GM19438 (cell line): ENCODE measurements around the gene KRTAP5-8.
"Not testable (repeated sequence)": the region's sequence is repeated elsewhere in the genome, so short reads cannot be mapped to it uniquely, and the experiment has no call there.

Experiments
- ATAC-seq: cut with Tn5 transposase; IDR thresholded peaks from one replicate; pipeline ENCODE4 v1.9.1; 2021; ENCODE audit warnings: low read depth; ENCODE audit not compliant: unreplicated experiment

The KRTAP5-8 gene

DNA sequence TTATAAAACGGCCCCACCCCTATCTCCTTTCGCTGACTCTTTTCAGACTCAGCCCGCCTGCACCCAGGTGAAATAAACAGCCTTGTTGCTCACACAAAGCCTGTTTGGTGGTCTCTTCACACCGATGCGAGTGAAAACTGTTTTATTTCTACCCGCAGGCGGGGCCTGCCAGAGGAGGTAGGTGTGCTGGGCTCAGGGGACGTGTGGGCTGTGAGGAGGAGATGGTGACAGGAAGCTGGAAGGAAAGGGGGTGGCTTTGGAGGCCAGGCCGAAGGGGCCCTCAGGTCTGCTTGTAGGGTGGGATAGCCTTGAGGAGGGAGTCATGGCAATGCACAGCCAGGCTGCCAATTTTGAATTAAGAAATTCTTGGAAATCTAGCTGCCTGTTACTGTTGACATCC is 32.0 kb upstream of the KRTAP5-8 start:
- no peak for ATAC-seq

DNA sequence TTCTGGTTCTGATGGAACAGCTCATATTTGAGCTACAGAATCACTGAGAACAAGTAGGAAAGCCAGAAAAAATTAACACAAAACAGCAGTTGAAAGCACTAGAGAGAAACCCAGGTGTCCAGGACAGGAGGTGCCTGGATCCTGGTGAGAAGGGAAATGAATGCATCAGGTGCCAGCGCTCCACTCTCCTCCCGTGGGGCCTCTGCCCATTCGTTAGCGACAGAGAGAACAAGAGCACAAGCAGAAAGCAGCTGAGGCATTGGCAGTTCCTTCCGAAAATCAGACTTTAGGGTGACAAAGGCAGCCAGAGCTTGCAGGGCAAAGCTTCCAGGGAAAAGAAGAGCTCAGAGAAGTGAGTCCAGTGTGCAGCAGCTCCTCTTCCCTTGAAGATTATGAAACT is 30.7 kb upstream of the KRTAP5-8 start:
- ATAC-seq: no peak

DNA sequence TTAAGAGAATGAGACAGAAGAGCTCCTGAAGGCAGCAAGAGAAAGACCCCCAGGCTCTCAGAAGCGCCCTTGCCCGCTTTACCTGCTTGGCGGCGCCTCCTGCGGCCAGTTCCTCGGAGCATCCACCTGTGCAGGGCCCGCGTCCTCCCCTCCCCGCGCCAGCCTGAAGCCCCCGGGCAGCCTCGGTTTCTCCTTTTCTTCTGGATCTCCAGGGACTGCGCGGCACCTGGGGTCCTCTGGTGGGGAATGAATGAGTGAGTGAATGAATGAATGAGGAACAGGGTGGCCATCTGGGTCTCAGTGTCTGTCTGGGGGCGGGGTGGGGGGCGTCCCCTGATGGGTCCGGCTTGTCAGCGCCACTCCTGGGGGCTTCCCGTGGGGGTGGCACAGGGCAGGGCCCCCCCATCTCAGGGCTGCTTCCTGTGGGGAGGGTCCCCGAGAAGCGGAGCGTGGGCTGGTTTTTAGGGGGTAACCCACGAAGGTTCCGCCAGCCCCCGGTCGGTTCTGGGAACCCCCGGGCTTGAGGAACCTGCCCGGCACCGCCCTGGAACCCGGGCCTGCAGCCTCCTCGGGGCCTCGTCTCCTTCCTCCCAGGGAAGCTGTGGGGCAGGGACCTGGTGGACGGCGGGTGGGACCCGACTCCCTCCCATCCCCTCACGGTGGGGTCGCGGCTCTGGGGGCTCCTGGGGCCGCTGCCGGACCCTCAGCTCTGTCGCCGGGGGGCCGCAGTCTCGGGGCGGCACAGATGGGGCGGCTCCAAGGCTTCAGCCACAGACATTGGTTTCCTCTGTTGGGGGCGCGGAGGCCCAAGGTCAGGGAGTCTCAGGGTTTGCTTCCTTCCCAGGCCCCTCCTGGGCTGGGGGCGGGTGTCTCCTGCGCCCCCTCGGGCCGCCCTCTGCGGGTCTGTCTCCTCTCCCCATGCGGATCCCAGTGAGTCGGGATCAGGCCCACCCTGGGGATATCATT is 19.0 kb upstream of the KRTAP5-8 start:
- ATAC-seq: no peak

DNA sequence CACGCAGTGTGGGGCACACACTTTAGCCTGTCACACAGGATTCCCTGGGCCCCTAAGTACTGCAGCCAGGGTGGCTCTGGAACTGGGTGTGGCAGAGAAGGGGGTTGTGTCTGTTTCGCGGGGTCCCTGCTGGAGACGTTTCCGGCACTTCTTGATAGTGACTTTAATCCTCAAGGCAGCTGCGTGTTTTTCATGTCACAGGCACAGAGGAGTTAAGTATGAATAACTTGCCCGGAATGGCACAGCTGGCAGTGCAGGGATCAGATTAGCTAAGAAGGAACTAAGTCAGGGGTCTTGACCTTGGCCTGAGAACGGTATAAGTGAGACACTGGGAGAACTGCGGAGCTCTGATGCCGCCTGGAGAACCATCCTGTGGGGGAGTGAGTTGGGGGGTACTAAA is 18.3 kb upstream of the KRTAP5-8 start:
- no peak for ATAC-seq

DNA sequence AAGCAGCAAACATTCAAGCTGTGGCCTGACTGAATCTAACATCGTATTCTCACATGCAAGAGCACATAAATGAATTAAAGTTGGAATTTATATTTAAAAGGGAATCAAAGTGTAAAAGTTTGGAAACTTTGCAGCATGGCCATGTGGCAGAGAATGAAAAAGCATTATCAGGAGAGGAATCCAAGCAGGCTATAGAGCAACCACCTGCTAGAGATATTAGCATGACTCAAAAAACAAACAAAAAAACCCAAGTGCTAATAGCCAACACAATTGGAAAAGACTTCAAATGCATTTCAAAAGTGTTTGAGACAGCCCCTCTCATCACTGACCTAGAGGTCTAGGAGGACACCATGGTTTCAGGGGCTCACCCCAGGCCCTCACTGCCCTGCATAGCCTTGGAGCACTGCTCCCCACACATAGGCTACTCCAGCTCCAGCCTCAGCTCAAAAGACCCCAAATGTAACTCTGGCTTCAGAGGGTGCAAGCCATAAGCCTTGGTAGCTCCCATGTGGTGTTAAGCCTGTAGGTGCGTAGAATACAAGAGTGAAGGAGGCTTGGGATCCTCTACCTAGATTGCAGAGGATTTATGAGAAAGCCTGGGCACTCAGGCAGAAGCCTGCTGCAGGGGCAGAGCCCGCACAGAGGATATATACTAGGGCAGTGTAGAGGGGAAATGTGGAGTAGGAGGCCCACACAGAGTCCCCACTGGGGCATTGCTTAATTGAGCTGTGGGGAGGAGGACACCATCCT is 12.5 kb upstream of the KRTAP5-8 start:
- no peak for ATAC-seq

DNA sequence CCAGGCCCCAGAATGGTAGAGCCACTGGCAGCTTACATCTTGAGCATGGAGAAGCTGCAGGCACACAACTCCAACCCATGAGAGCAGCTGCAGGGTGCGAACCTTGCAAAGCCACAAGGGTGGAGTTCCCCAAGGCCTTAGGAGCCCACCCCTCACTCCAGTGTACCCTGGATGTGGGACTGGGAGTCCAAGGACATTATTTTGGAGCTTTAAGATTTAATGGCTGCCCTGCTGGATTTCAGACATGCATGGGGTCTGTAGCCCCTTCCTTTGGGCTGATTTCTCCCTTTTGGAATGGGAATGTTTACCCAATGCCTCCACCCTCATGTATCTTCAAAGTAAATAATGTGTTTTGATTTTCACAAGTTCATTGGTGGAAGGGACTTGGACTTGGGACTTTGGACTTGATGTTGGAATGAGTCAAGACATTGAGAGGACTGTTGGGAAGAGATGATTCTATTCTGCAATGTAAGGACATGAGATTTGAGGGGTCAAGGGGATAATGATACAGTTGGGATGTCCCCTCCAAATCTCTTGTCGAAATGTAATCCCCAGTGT is 11.8 kb upstream of the KRTAP5-8 start:
- no peak for ATAC-seq

DNA sequence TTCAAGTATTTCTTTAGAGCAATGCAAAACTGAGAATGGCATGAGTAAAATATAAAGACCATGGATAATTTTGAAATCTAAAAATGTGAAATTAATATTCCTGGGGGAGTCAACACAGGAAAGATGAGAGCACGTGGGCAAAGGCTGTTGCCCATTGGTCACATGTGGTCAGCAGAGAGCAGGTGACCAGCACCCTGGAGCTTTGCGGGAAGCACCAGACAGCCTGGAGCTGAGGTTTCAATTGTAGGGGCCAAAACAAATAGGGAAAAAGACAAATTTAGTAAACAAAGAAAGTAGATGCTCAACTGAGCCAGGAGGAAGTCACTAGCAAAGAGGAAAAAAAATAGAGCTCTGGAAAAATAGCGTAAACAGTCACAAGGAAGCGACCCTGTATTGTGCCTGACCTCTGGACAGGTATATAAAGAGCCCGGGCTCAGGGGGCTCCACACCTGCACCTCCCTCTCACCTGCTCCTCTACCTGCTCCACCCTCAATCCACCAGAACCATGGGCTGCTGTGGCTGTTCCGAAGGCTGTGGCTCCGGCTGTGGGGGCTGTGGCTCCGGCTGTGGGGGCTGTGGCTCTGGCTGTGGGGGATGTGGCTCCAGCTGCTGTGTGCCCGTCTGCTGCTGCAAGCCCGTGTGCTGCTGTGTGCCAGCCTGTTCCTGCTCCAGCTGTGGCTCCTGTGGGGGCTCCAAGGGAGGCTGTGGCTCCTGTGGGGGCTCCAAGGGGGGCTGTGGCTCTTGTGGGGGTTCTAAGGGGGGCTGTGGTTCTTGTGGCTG is 10.8 kb upstream of the KRTAP5-8 start, which contains the start of gene KRTAP5-7:
KRTAP5-7 (plus strand) TSS at position 472 of the 780 bp plus-strand sequence; CDS start at position 506, 34 bp downstream.
- not testable (repeated sequence) for ATAC-seq

DNA sequence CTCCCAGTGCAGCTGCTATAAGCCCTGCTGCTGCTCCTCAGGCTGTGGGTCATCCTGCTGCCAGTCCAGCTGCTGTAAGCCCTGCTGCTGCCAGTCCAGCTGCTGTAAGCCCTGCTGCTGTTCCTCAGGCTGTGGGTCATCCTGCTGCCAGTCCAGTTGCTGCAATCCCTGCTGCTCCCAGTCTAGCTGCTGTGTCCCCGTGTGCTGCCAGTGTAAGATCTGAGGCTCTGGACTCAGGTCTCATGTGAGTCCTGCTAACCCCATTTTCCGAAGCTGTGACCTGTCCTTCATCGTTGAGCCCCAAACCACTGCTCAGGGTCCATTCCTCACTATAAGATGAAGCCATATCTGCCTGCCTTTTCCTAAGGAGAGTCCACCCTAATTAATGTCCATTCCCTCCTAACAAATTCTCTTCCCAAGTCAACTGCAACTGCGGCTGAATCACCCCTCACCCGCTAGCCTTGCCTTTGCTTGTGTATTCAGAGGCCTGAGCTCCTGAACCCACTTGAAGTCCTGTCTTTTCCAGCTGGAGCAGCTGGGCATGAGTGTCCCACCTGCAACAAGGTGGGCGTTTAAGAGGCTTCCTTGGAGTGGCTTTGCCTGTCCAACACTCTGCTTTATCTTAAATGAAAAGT is 10.1 kb upstream of the KRTAP5-8 start:
- ATAC-seq: no peak

DNA sequence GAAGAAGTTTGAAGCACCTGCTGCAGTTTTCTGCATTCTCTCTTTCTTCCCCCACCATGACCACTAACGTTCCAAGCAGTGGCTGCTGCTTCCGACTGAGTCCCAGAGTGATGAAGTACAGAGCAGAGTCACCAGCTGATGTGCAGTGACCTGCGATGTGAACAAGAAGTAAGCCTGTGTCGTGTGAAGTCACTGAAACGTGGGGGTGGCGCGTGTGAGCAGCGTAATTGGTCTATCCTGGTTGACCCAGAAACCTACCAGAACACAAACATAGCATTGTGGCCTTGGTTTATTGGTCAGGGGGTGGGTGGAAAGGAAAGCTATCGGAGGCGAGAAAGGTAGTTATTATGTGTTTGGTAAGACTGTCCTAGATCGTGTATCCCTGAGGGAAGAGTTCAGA is 7.2 kb upstream of the KRTAP5-8 start:
- no peak for ATAC-seq

DNA sequence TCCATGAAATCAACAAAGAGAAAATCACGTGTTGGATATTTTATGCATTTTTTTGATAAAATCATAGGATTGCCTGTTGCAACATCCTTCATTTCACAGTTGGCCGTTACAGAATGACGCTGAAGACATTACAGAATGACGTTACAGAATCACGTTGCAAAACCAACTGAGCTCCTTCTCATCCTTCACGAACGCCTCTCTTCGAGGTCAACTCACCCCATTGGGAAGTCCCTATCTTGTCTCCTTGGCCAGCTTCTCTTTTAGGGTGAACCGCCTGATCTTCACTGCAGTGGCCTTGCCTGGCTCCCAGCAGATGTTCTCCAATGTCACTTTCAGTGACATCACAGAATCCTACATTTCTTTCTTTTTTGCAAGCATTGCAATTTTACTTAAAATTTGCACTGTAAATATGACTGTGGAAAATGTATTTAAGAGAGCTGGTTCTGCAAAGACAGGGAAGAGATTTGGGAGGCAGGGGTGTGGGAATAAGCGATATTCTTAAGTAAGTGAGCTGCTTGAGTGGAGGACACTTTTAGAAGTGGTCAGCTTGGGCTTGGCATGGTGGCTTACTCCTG is 5.7 kb upstream of the KRTAP5-8 start:
- no peak for ATAC-seq

DNA sequence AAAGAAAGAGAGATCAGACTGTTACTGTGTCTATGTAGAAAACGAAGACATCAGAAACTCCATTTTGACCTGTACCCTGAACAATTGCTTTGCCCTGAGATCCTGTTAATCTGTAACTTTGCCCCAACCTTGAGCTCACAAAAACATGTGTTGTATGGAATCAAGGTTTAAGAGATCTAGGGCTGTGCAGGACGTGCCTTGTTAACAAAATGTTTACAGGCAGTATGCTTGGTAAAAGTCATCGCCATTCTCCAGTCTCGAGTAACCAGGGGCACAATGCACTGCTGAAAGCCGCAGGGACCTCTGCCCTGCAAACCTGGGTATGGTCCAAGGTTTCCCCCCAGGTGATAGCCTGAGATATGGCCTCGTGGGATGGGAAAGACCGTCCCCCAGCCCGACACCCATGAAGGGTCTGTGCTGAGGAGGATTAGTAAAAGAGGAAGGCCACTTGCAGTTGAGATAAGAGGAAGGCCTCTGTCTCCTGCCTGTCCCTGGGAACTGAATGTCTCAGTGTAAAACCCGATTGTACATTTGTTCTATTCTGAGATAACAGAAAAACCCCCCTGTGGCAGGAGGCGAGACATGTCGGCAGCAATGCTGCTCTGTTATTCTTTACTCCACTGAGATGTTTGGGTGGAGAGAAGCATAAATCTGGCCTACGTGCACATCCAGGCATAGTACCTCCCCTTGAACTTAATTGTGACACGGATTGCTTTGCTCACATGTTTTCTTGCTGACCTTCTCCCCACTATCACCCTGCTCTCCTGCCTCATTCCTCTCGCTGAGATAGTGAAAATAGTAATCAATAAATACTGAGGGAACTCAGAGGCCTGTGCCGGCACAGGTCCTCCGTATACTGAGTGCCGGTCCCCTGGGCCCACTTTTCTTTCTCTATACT is 2.9 kb upstream of the KRTAP5-8 start:
- not testable (repeated sequence) for ATAC-seq

DNA sequence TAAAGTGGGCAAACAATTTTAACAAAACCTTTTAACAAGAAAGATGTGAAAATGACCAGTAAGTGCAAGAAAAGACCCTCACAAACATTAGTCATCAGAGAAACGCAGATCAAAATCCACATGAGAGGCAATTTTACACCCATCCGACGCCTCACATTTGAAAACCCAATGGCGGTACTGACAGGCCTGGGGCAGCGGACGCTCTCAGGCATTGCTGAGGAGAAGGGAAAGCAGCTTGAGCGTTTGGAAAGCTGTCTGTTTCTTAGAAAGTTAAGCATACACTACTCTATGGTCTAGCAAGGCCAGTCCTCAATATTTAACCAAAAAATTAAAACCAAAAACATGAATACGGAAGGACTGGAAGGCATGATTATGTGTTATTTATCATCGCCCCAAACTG is 2.0 kb upstream of the KRTAP5-8 start:
- ATAC-seq: no peak

DNA sequence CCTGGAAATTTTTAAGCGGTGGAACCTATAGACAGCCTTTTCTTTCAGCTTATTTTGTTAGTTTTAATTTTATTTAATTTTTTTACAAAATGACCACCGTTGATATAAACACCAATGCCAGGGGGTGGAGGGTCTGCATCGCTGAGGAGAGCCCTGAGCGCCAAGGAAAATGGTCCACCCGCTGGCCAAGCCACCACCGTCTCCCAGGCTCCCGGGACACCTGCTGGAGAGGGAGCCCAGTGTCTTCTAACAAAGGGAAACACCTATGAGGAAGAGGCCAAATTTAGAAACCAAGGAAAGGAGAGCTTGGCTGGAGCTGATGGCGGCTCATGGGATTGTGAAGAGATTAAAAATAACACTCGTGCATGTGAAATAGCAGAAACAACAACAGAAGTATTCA is 288 bp upstream of the KRTAP5-8 start:
- no peak for ATAC-seq

DNA sequence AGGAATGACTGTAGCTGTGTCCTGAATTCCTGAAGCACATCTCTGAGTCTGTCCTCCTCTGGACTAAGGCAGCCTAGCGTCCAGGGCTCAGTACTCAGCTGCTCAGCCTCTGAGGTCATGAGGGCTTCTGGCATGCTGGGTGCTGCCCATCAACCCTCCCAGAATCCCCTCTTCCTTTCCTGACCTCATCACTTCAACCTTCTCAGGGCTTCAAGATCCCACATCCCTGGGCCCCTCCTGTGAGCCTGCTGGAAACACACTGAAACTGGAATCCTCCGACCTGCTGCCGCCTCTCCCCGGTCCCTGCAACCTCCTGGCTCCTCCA is 803 bp downstream of the KRTAP5-8 start:
- ATAC-seq: no peak

DNA sequence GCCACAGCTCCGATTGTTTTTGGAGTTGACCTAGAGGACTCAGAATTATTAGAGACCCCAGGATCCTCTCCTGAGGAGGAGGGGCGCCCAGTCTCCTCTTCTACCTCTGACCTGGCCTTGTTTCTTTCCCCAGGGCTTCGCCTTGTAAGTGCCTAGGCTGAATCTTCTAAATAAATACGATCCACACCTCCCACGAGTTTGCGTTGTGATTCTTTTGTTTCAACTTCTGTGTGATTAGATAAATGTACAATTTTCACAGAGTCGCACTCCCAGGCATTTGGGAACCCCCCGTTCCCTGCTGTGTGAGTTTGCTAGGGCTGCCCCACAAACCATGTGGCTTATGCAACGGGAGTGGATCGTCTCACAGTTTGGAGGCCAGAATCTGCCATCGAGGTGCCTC is 1.2 kb downstream of the KRTAP5-8 start:
- no peak for ATAC-seq

DNA sequence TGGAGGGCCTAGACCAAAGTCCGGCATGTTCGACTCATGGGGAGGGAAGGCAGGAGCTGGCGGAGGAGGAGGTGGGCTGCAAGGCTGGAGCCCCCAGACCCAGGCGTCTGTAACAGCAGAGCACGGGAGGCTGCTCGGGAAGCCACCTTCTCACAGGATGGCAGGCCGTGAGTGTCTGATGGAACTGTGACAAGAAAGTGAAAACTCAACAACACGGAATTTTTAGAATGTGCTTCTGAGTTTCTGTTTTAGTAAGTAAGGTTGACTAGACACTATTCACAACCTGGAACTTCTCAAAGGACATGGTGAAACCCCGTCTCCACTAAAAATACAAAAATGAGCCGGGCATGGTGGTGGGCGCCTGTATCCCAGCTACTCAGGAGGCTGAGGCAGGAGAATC is 2.1 kb downstream of the KRTAP5-8 start:
- not testable (repeated sequence) for ATAC-seq

DNA sequence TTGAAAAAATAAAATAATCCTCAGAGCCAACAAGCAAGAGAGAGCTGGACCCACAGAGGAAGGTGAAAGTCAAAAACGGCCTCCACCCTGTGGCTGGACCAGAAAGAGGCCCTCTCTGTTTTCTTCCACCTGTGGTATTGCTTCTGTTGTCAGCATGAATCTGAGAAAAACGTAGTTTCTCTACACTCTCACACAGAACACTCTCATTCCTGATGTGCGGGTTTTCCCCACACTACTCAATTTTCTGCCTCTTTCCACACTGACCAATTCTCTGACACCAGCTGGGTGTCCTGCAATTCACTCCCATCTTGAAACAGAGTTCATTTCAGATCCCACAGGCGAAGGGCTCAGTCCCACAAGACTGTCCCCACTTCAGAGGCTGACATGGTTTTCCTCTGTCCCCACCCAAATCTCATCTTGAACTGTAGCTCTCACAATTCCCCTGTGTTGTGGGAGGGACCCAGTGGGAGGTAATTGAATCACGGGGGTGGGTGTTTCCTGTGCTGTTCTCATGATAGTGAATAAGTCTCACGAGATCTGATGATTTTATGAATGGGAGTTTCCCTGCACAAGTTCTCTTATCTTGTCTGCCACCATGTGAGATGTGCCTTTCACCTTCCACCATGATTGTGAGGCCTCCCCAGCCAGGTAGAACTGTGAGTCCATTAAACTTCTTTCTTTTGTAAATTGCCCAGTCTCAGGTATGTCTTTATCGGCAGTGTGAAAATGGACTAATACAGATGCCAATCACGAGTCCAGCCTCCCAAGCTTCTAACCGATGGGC is 2.9 kb downstream of the KRTAP5-8 start:
- not testable (repeated sequence) for ATAC-seq

DNA sequence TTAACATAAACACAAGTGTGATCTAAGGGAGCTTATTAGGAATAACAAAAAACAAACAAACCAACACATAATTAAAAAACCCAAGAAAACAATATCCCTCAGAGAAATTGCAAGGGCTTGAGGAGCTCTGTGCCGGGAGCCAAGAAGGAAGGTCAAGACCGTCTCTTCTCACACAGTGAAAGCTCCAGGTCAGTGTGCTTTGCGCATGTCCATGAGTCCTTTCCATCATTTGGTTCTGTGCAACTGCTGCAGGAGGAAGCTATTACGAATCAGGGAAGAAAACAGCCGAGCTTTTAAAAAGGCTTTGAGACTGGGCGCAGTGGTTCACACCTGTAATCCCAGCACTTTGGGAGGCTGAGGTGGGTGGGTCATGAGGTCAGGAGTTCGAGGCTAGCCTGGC is 4.6 kb downstream of the KRTAP5-8 start:
- ATAC-seq: no peak
